Subcutaneous abdominal adipose tissue (tissue), 5 donors: ENCODE measurements around the gene SET.

Experiments used
- H3K27ac ChIP-seq: one replicate; pipeline ENCODE4 v1.7.0; 2013; ENCODE audit warnings: low read depth, mild to moderate bottlenecking, inconsistent platforms, low read length, moderate library complexity
- H3K27me3 ChIP-seq, 5 donors: one replicate each; pipeline ENCODE4 v1.7.0; 2013; ENCODE audit warnings: low read length in 5 of 5, inconsistent platforms in 1 of 5; ENCODE audit not compliant: control insufficient read depth in 5 of 5, insufficient read depth in 4 of 5
- H3K36me3 ChIP-seq, 5 donors: one replicate each; pipeline ENCODE4 v1.7.0; 2013; ENCODE audit warnings: low read length in 5 of 5; ENCODE audit not compliant: control insufficient read depth in 5 of 5, insufficient read depth in 5 of 5
- H3K4me1 ChIP-seq, 5 donors: one replicate each; pipeline ENCODE4 v1.7.0; 2013; ENCODE audit warnings: low read length in 5 of 5, mild to moderate bottlenecking in 3 of 5, moderate library complexity in 1 of 5; ENCODE audit not compliant: control insufficient read depth in 5 of 5, insufficient read depth in 5 of 5
- H3K4me3 ChIP-seq, 5 donors: one replicate each; pipeline ENCODE4 v1.7.0; 2013; ENCODE audit warnings: low read length in 5 of 5, low read depth in 1 of 5
- H3K9ac ChIP-seq, 5 donors: one replicate each; pipeline ENCODE4 v1.7.0; 2013; ENCODE audit warnings: low read length in 5 of 5, mild to moderate bottlenecking in 4 of 5, moderate library complexity in 3 of 5
- H3K9me3 ChIP-seq, 5 donors: one replicate each; pipeline ENCODE4 v1.7.0; 2013; ENCODE audit warnings: low read length in 5 of 5; ENCODE audit not compliant: control insufficient read depth in 5 of 5
- donor health status: healthy.
- donor health status: healthy.
- donor health status: healthy.
- donor health status: healthy.
- donor health status: healthy.

SET gene

DNA sequence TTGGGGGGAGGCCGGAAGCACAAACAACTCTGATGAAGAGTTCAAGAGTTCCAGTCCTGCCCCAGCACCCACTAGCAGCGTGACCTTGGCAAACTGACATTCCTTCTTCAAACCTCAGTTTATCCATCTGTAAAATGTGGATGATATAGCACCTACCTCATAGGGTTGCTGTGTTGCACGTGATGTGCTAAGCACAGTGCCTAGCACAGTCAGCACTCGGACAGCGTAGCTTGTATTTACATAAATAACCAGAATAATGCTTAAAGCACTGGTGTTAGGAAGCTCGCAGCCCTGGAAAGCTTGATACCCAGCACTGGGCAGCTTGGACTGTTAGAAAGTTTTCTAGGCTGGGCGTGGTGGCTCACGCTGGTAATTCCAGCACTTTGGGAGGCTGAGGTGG is 18.4 kb downstream of the SET start:
- Histone ChIP-seq H3K4me1 (peaks cover 0 to 17% (median 16%) of the 10 kb centered on the region in 5 donors), H3K4me3 (no peak overlapping the region), H3K36me3 (peaks cover 0 to 19% (median 10%) of the 10 kb centered on the region in 5 donors), H3K9ac (no peak overlapping the region), H3K27ac (no peak overlapping the region), H3K27me3 (no peaks in the 10 kb centered on the region), H3K9me3 (no peaks in the 10 kb centered on the region)

DNA sequence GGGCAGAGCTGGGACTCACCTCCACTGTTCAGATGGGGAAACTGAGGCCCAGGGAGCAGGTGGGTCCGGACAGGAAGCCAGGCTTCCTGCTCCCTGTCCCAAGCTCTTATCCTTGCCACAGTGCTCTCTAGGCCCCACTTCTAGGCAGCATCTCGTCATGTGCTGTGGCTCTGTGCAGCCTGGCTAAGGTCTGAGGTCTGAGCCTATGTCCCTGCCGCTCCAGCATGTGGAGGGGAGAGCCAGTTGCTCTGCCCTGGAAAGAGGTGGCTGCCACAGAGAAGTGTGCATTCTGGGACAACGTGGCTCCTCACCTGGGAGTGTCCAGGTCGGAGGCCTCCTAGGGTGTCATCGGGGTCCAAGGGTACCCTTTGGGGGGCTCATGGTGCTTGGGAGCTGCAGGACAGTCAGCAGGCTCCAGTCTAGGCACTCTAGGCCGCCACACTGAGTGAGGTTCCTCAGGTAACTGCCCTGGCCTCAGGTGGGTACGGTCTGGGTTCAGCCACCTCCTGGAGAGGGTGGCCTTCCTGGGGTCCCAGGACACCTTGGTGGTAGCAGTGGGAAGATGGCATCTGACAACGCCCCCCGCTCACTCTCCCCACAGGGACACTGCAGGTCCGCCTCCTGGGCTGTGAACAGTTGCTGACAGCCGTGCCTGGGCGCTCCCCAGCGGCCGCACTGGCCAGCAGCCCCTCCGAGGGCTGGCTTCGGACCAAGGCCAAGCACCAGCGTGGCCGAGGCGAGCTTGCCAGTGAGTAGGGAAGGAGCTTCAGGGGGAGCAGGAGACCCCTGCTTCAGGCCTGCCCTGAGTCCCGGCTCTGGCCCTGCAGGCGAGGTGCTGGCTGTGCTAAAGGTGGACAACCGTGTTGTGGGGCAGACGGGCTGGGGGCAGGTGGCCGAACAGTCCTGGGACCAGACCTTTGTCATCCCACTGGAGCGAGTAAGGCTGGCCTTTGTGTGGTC is 23.7 kb downstream of the SET start:
- Histone ChIP-seq H3K9ac (no peak overlapping the region), H3K4me3 (no peak overlapping the region), H3K9me3 (no peaks in the 10 kb centered on the region), H3K36me3 (peaks cover 0 to 39% (median 30%) of the 10 kb centered on the region in 5 donors), H3K27me3 (no peaks in the 10 kb centered on the region), H3K4me1 (peaks cover 0 to 10% (median 4%) of the 10 kb centered on the region in 5 donors), H3K27ac (no peak overlapping the region)

DNA sequence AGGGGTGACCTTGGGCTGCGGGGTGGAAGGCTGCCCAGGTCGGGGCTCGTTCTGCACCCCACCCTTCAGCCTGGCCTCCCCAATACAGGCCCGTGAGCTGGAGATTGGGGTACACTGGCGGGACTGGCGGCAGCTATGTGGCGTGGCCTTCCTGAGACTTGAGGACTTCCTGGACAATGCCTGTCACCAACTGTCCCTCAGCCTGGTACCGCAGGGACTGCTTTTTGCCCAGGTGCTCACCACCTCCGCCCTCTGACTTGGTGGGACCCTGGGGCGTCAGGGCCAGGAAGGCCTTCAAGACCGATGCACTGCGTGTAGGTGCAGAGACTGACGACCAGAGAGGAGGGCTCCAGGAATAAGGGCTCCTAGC is 24.4 kb downstream of the SET start:
- no peak overlapping the region for H3K9ac ChIP-seq
- H3K4me3 ChIP-seq = no peak overlapping the region
- H3K4me1 ChIP-seq = peaks cover 0 to 10% (median 4%) of the 10 kb centered on the region in 5 donors
- H3K36me3 ChIP-seq = peaks cover 0 to 39% (median 31%) of the 10 kb centered on the region in 5 donors
- H3K9me3 ChIP-seq = no peaks in the 10 kb centered on the region
- no peak overlapping the region for H3K27ac ChIP-seq
- no peaks in the 10 kb centered on the region for H3K27me3 ChIP-seq

DNA sequence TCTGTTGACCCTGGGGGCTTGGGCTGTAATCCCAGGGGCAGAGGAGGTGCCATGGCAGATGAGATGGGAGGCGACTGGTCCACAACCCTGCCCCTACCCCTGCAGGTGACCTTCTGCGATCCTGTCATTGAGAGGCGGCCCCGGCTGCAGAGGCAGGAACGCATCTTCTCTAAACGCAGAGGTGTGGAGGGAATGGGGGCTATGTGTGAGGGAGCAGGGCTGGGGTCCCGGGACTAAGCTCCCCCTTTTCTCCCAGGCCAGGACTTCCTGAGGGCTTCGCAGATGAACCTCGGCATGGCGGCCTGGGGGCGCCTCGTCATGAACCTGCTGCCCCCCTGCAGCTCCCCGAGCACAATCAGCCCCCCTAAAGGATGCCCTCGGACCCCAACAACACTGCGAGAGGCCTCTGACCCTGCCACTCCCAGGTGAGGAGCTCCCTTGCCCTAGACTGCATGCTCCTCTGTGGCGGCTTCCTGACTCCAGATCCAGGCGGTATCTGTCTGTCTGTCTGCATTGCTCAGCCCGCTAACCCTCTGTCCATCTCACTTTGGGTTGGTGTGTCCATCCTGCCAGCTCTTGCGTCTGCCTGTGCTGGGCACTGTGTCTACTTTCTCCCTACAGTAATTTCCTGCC is 25.0 kb downstream of the SET start:
- no peaks in the 10 kb centered on the region for H3K27me3 ChIP-seq
- peaks cover 0 to 10% (median 4%) of the 10 kb centered on the region in 5 donors for H3K4me1 ChIP-seq
- peaks cover 0 to 39% (median 31%) of the 10 kb centered on the region in 5 donors for H3K36me3 ChIP-seq
- H3K4me3 ChIP-seq = no peak overlapping the region
- H3K9ac ChIP-seq = no peak overlapping the region
- no peaks in the 10 kb centered on the region for H3K9me3 ChIP-seq
- H3K27ac ChIP-seq = no peak overlapping the region

DNA sequence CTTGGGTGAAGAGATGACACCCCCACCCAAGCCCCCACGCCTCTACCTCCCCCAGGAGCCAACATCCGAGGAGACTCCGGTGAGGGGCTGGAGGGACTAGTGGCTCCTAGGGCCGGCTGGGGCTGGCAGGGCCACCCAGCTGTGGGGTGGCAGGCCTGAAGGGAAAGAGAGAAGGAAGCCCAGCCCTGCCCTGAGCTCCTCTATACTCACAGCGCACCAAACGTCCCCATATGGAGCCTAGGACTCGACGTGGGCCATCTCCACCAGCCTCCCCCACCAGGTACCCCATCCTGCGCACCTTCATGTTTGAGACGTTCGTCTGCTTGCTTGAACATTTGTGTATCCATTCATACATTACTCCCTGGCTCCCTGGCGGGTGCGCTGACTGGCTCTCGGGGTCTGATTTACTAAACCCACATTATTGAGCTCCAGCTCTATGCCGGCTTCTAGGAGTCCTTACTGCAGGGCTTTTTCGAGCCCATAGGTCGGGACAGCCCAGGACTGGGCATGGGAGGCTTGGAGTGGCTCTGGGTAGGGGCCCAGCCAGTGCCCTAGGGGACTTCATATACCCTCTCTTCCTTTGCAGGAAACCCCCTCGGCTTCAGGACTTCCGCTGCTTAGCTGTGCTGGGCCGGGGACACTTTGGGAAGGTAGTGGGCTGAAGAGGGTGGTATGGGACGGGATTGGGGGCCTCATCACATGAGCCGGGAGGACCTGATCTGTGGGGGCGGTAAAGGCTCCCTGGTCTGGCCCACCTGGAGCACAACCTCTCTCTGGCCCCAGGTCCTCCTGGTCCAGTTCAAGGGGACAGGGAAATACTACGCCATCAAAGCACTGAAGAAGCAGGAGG is 25.8 kb downstream of the SET start:
- Histone ChIP-seq H3K4me1 (peaks cover 0 to 16% (median 10%) of the 10 kb centered on the region in 5 donors), H3K9ac (no peak overlapping the region), H3K4me3 (no peak overlapping the region), H3K27ac (no peak overlapping the region), H3K27me3 (no peaks in the 10 kb centered on the region), H3K36me3 (peaks cover 0 to 40% (median 35%) of the 10 kb centered on the region in 5 donors), H3K9me3 (no peaks in the 10 kb centered on the region)

DNA sequence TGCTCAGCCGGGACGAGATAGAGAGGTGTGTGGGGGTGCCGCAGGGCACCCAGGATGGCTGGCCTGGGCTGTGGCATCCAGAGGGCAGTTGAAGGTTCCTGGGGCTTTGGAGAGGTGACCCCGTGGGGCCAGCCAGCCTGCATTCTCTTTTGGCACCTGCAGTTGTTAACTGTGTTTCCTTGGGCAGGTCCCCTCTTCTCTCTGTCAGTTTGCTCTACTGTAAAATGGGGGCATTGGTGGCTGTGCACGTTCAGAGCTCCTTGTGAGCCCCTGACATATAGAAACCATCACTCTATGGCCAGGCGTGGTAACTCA is 26.4 kb downstream of the SET start:
- Histone ChIP-seq H3K36me3 (peaks cover 0 to 44% (median 36%) of the 10 kb centered on the region in 5 donors), H3K4me3 (no peak overlapping the region), H3K27ac (no peak overlapping the region), H3K9me3 (no peaks in the 10 kb centered on the region), H3K27me3 (no peaks in the 10 kb centered on the region), H3K4me1 (peaks cover 0 to 17% (median 11%) of the 10 kb centered on the region in 5 donors), H3K9ac (no peak overlapping the region)

DNA sequence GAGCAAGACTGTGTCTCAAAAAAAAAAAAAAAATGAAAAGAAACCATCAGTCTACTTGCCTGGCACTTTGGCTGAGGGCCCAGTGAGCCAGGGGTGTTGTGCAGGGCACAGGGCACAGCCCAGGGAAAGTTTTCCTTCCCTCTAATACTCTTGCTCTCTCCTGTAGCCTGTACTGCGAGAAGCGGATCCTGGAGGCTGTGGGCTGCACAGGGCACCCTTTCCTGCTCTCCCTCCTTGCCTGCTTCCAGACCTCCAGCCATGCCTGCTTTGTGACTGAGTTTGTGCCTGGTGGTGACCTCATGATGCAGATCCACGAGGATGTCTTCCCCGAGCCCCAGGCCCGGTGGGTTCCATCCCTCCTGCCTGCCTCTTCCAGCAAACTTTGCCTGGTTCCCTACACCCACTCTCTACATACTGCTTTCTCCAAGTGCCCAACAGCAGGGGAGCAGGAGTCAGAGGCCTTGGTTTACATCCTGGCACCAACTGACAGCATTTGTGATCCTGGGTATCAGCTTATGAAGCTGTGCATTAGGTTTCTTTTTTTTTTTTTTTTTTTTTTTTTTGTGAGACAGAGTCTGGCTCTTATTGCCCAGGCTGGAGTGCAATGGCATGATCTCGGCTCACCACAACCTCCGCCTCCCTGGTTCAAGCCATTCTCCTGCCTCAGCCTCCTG is 27.7 kb downstream of the SET start:
- Histone ChIP-seq H3K4me3 (no peak overlapping the region), H3K27ac (no peak overlapping the region), H3K27me3 (no peaks in the 10 kb centered on the region), H3K9me3 (no peaks in the 10 kb centered on the region), H3K36me3 (peaks cover 0 to 56% (median 48%) of the 10 kb centered on the region in 5 donors), H3K4me1 (peaks cover 0 to 17% (median 11%) of the 10 kb centered on the region in 5 donors), H3K9ac (no peak overlapping the region)

DNA sequence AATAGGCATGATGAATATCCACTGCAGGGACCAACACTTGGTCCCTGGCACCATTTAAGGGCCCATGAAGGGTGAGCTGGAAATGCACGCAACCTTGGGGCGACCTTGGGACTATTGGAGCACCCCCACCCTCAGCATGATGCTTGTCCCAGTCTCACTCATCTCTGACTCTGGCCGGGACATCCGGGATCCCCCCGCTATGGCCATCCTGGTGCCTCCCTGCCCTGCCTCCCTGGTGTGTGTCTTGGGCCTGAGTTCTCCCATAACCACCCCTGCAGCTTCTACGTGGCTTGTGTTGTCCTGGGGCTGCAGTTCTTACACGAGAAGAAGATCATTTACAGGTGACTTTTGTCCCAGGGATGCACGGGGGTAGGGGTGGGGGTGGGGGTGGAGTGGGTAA is 29.0 kb downstream of the SET start:
- no peaks in the 10 kb centered on the region for H3K9me3 ChIP-seq
- no peak overlapping the region for H3K27ac ChIP-seq
- H3K4me1 ChIP-seq = peaks cover 0 to 20% (median 13%) of the 10 kb centered on the region in 5 donors
- H3K4me3 ChIP-seq = no peak overlapping the region
- H3K9ac ChIP-seq = no peak overlapping the region
- H3K36me3 ChIP-seq = peaks cover 0 to 54% (median 40%) of the 10 kb centered on the region in 5 donors
- H3K27me3 ChIP-seq = no peaks in the 10 kb centered on the region

DNA sequence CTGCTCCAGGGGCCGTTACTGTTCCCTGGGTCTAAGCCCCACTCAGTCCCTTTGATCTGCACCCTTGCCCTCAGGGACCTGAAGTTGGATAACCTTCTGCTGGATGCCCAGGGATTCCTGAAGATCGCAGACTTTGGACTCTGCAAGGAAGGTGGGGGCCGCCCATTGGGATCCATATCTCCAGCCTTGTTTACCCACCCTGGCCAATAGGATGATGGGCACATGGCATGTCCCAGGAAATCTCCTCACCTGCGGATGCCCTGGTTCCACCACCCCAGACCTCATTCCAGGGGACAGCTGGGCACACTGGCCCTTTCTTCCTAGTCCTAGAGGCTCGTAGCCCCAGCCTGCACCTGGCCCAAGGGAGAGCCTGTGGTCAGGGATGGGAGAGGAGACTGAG is 29.5 kb downstream of the SET start:
- Histone ChIP-seq H3K4me3 (no peak overlapping the region), H3K9ac (no peak overlapping the region), H3K4me1 (peaks cover 0 to 23% (median 18%) of the 10 kb centered on the region in 5 donors), H3K36me3 (peaks cover 0 to 50% (median 36%) of the 10 kb centered on the region in 5 donors), H3K27me3 (no peaks in the 10 kb centered on the region), H3K9me3 (no peaks in the 10 kb centered on the region), H3K27ac (no peak overlapping the region)
